Endothelial cell of umbilical vein (primary cell): ENCODE data around the gene LDLRAD3. TPM values are rescaled to one million over a fixed set of nuclear protein-coding genes. Genes with fewer than 3 reads are reported as not detected.

Source experiments
- BruUV-seq: library from RNA; stranded (reverse); fragments of 400-500 nt; replicated peaks from 2 replicates; lab custom pipeline; 2021; lab: Mats Ljungman, UMichigan
- CTCF ChIA-PET: fragments of 300-600, 350-600 bp; sonication (Branson Sonifier 250); formaldehyde crosslinking; loops from one replicate; lab custom pipeline; 2021; ENCODE audit warnings: antibody characterized with exemption, inconsistent platforms; lab: Charles Lee
- POLR2A ChIA-PET: fragments of 300-600, 350-600 bp; sonication (Branson Sonifier 250); formaldehyde crosslinking; loops from one replicate; lab custom pipeline; 2021; ENCODE audit warnings: antibody characterized with exemption, inconsistent platforms; lab: Charles Lee
- DNase-seq: peaks from one replicate; pipeline ENCODE4 v3.0.0-alpha.2; 2011; ENCODE audit warnings: low read depth, low spot score
- FAIRE-seq: peaks from 2 replicates; lab custom pipeline; 2011; peaks lifted over from hg19 to GRCh38; lab: Jason Lieb, UNC
- H2AFZ ChIP-seq: 2 replicates; pipeline ENCODE4 v1.6.0; 2012; ENCODE audit warnings: low read depth, low read length, control low read depth, inconsistent platforms
- H3K27ac ChIP-seq: 2 replicates; pipeline ENCODE4 v1.5.1; 2011; ENCODE audit warnings: low read depth, mild to moderate bottlenecking, control low read depth, low read length, moderate library complexity; ENCODE audit not compliant: insufficient read depth
- H3K27me3 ChIP-seq, 2 experiments: 2 replicates each; pipeline versions ENCODE4 v1.6.0 to v1.6.1; 2011; ENCODE audit warnings: low read length in 2 of 2, mixed read lengths in 1 of 2; ENCODE audit not compliant: control insufficient read depth in 2 of 2, insufficient read depth in 2 of 2
- H3K36me3 ChIP-seq, 2 experiments: 2 replicates in 1 of 2; 3 replicates in 1 of 2; pipeline ENCODE4 v1.5.1; 2011; ENCODE audit warnings: low read length in 2 of 2, mild to moderate bottlenecking in 1 of 2, moderate library complexity in 1 of 2; ENCODE audit not compliant: control insufficient read depth in 2 of 2, insufficient read depth in 2 of 2; ENCODE audit errors: extremely low read depth in 1 of 2
- H3K4me1 ChIP-seq: 3 replicates; pipeline ENCODE4 v1.5.1; 2011; ENCODE audit warnings: mild to moderate bottlenecking, low read length; ENCODE audit not compliant: control insufficient read depth, insufficient read depth; ENCODE audit errors: extremely low read depth
- H3K4me2 ChIP-seq: 2 replicates; pipeline ENCODE4 v1.6.1; 2011; ENCODE audit warnings: low read length, control low read depth, mixed read lengths; ENCODE audit not compliant: insufficient read depth
- H3K4me3 ChIP-seq, 3 experiments: fragments of 200-600 bp in 1 of 3; sonication (generic), shearing (Covaris generic) in 1 of 3; replicated peaks in 1 of 3; 2 replicates each; pipeline ENCODE4 v1.5.1; 2011 to 2016; ENCODE audit warnings: control low read depth in 3 of 3, low read length in 3 of 3, mild to moderate bottlenecking in 2 of 3, inconsistent platforms in 1 of 3, low read depth in 1 of 3, moderate library complexity in 1 of 3; ENCODE audit not compliant: insufficient read depth in 1 of 3
- H3K79me2 ChIP-seq: 2 replicates; pipeline ENCODE4 v1.6.0; 2012; ENCODE audit warnings: low read length, inconsistent platforms; ENCODE audit not compliant: control insufficient read depth, insufficient read depth
- H3K9ac ChIP-seq: replicated peaks from 2 replicates; pipeline ENCODE3; 2011; ENCODE audit warnings: low read length, control low read depth; ENCODE audit not compliant: insufficient read depth; ENCODE audit errors: extremely low read depth
- H3K9me1 ChIP-seq: replicated peaks from 3 replicates; pipeline ENCODE4 v1.6.0; 2011; ENCODE audit warnings: mild to moderate bottlenecking, low read length; ENCODE audit not compliant: control insufficient read depth, insufficient read depth; ENCODE audit errors: extremely low read depth
- H3K9me3 ChIP-seq: replicated peaks from 2 replicates; pipeline ENCODE4 v1.5.1; 2012; ENCODE audit warnings: low read length, inconsistent platforms; ENCODE audit not compliant: control insufficient read depth, insufficient read depth
- H4K20me1 ChIP-seq: replicated peaks from 2 replicates; pipeline ENCODE3; 2011; ENCODE audit warnings: mild to moderate bottlenecking, low read length; ENCODE audit not compliant: control insufficient read depth, insufficient read depth; ENCODE audit errors: extremely low read depth
- EZH2 ChIP-seq: IDR thresholded peaks from 2 replicates; pipeline ENCODE4 v1.6.1; 2012; ENCODE audit warnings: borderline replicate concordance, low read depth, mild to moderate bottlenecking, moderate library complexity, low read length, inconsistent platforms; ENCODE audit not compliant: severe bottlenecking
- FOS ChIP-seq: IDR thresholded peaks from 2 replicates; pipeline ENCODE4 v1.6.1; 2011; ENCODE audit warnings: mild to moderate bottlenecking, low read length, moderate library complexity, borderline replicate concordance; ENCODE audit not compliant: insufficient read depth
- GATA2 ChIP-seq: IDR thresholded peaks from 2 replicates; pipeline ENCODE4 v1.7.0; 2011; ENCODE audit warnings: low read depth, mild to moderate bottlenecking, moderate library complexity, mixed read lengths, low read length; ENCODE audit not compliant: insufficient read length, insufficient read depth
- JUN ChIP-seq: IDR thresholded peaks from 2 replicates; pipeline ENCODE4 v1.6.1; 2011; ENCODE audit warnings: borderline replicate concordance, low read depth; ENCODE audit not compliant: insufficient read length, insufficient read depth
- MYC ChIP-seq: IDR thresholded peaks from one replicate; pipeline ENCODE4 v1.6.1; 2011; ENCODE audit warnings: mild to moderate bottlenecking, low read depth, low read length
- POLR2A ChIP-seq: IDR thresholded peaks from 2 replicates; pipeline ENCODE4 v1.6.1; 2012; ENCODE audit warnings: low read depth, mild to moderate bottlenecking, control low read depth, low read length
- POLR2AphosphoS5 ChIP-seq: IDR thresholded peaks from 2 replicates; pipeline ENCODE4 v1.6.1; 2012; ENCODE audit warnings: low read depth, mild to moderate bottlenecking, control low read depth, low read length, moderate library complexity; ENCODE audit not compliant: insufficient read depth
- dilution Hi-C: fragments of 300-500 bp; cut with MboI; formaldehyde crosslinking; loops from one replicate; pipeline ENCODE4 v1.15.0; 2019; ENCODE audit warnings: low sequenced_read_pairs; ENCODE audit not compliant: extremely low pct_ligation_motif_present
- intact Hi-C: fragments of 100-400 bp; cut with micrococcal nuclease; formaldehyde crosslinking; loops from one replicate; pipeline ENCODE4 v1.10.0; 2022
- polyA plus RNA-seq, 4 experiments: library from polyadenylated mRNA; depleted of rRNA in 3 of 4; stranded (reverse) in 3 of 4; unstranded in 1 of 4; fragments of >200 nt; gene quantifications; 2 replicates each; pipeline versions ENCODE4 v1.2.1 to v1.2.3, GENCODE V29; 2011 to 2012; ENCODE audit warnings: missing spikeins in 1 of 4
- total RNA-seq: library from RNA; stranded (reverse); gene quantifications from 2 replicates; pipeline ENCODE4 v1.2.3, GENCODE V29; 2021
- TF ChIP-seq, protein P1 (sequence below): IDR thresholded peaks from 2 replicates; pipeline ENCODE4 v1.6.1; 2011; ENCODE audit not compliant: insufficient read depth, insufficient read length
- TF ChIP-seq, protein P2 (sequence below), 2 donors: IDR thresholded peaks; 1 replicate in 1 of 2; 2 replicates in 1 of 2; pipeline ENCODE4 v1.5.1; 2011; ENCODE audit warnings: low read length in 2 of 2, mild to moderate bottlenecking in 2 of 2, moderate library complexity in 2 of 2, control low read depth in 1 of 2, inconsistent platforms in 1 of 2, low read depth in 1 of 2; ENCODE audit not compliant: insufficient read depth in 1 of 2; ENCODE audit errors: extremely low read depth in 1 of 2

Gene LDLRAD3
- total and polyA plus RNA-seq, 2 donors (not counting 3 experiments of a cell fraction or from before 2014, with no cell fraction given): 17.9 to 25.1 TPM

DNA sequence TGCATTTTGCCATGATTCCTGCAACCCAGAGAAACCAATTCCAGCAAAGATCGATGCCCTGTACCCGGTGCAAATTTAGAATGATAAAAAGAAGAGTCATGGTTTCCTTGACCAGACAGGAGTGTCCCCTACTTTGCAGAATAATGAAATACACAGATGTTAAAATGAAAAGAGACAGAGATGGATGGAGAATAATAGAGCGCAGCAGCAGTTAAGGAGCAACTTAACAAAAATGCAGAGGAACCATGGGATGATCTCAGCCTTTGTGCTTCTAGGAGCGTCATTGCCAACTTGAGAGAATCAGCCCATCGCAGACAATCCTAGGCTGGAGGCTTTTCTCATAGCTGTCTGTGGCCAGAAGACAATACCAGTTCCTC lies 127.1 kb downstream of the LDLRAD3 start:
- Histone ChIP-seq H4K20me1 (no peaks in the 10 kb centered on the region), H3K4me1 (peaks cover 32% of the 10 kb centered on the region), H3K27ac (no peak overlapping the region), H3K9me1 (no peaks in the 10 kb centered on the region), H2AFZ (no peak overlapping the region), H3K36me3 (no peaks in the 10 kb centered on the region), H3K79me2 (no peaks in the 10 kb centered on the region), H3K27me3 (no peaks in the 10 kb centered on the region), H3K4me2 (no peak overlapping the region), H3K9ac (no peak overlapping the region), H3K9me3 (no peaks in the 10 kb centered on the region), H3K4me3 (no peak overlapping the region)
- ChIA-PET CTCF (interaction anchor here (2.4 to 4.6 kb wide), 2 partner anchors 28 to 60 kb away, joined by 7 to 21 read pairs; no protein-coding TSS in a partner anchor), POLR2A (no interaction called here)
- BruUV-seq: no TSS peak
- dilution Hi-C loops: no loop called here
- intact Hi-C loops: no loop called here
- FAIRE-seq: no peak
- TF ChIP-seq, protein P1, sequence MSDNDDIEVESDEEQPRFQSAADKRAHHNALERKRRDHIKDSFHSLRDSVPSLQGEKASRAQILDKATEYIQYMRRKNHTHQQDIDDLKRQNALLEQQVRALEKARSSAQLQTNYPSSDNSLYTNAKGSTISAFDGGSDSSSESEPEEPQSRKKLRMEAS: no peak
- TF ChIP-seq MYC (no peak), FOS (no peak), POLR2AphosphoS5 (no peak), POLR2A (no peak), GATA2 (no peak), JUN (no peak), EZH2 (no peak)
- TF ChIP-seq, protein P2, sequence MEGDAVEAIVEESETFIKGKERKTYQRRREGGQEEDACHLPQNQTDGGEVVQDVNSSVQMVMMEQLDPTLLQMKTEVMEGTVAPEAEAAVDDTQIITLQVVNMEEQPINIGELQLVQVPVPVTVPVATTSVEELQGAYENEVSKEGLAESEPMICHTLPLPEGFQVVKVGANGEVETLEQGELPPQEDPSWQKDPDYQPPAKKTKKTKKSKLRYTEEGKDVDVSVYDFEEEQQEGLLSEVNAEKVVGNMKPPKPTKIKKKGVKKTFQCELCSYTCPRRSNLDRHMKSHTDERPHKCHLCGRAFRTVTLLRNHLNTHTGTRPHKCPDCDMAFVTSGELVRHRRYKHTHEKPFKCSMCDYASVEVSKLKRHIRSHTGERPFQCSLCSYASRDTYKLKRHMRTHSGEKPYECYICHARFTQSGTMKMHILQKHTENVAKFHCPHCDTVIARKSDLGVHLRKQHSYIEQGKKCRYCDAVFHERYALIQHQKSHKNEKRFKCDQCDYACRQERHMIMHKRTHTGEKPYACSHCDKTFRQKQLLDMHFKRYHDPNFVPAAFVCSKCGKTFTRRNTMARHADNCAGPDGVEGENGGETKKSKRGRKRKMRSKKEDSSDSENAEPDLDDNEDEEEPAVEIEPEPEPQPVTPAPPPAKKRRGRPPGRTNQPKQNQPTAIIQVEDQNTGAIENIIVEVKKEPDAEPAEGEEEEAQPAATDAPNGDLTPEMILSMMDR (IDR thresholded peaks at IDR 0.05; ENCODE audit: extremely low read depth in 1 of 2, insufficient read depth in 1 of 2, low read depth in 1 of 2, low read length in 2 of 2): no peak
- DNase-seq: no peak
